KMS-11 (cell line): Measurements from ENCODE around the gene LYRM9.

ENCODE experiments used
- H2AFZ ChIP-seq: fragments of 200-600 bp; sonication (generic); 2 replicates; pipeline ENCODE4 v1.6.1; 2016; ENCODE audit warnings: antibody characterized with exemption, mixed run types, low read depth
- H3K27ac ChIP-seq: fragments of 200-600 bp; sonication (generic); 2 replicates; pipeline ENCODE4 v1.6.1; 2016; ENCODE audit warnings: mild to moderate bottlenecking, mixed run types
- H3K27me3 ChIP-seq: fragments of 200-600 bp; sonication (generic); 2 replicates; pipeline ENCODE4 v1.6.1; 2017; ENCODE audit warnings: mild to moderate bottlenecking, low read depth, mixed run types, moderate library complexity; ENCODE audit not compliant: insufficient read depth
- H3K36me3 ChIP-seq: fragments of 200-600 bp; sonication (generic); 2 replicates; pipeline ENCODE4 v1.6.1; 2017; ENCODE audit warnings: mild to moderate bottlenecking, mixed run types; ENCODE audit not compliant: insufficient read depth
- H3K4me1 ChIP-seq: fragments of 200-600 bp; sonication (generic); 2 replicates; pipeline ENCODE4 v1.6.1; 2016; ENCODE audit warnings: mild to moderate bottlenecking, low read depth, mixed run types; ENCODE audit not compliant: poor library complexity, severe bottlenecking
- H3K4me2 ChIP-seq: fragments of 200-600 bp; sonication (generic); 2 replicates; pipeline ENCODE4 v1.7.0; 2016; ENCODE audit warnings: mild to moderate bottlenecking, mixed run types
- H3K4me3 ChIP-seq: fragments of 200-600 bp; sonication (generic); IDR thresholded peaks from 2 replicates; pipeline ENCODE4 v1.6.1; 2017; ENCODE audit warnings: low read depth, low read length, mixed read lengths; ENCODE audit not compliant: insufficient read depth
- H3K79me2 ChIP-seq: fragments of 200-600 bp; sonication (generic); 2 replicates; pipeline ENCODE4 v1.6.1; 2016; ENCODE audit warnings: low read depth, mixed run types; ENCODE audit not compliant: insufficient read depth
- H3K9ac ChIP-seq: fragments of 200-600 bp; sonication (generic); 2 replicates; pipeline ENCODE4 v1.6.1; 2016; ENCODE audit warnings: mild to moderate bottlenecking, mixed run types
- H4K20me1 ChIP-seq: fragments of 200-600 bp; sonication (generic); 2 replicates; pipeline ENCODE4 v1.6.1; 2016; ENCODE audit warnings: mild to moderate bottlenecking, mixed run types; ENCODE audit not compliant: insufficient read depth
- CTCF ChIP-seq: fragments of 200-600 bp; sonication (generic); conservative IDR thresholded peaks from 2 replicates; pipeline ENCODE4 v1.6.1; 2017; ENCODE audit warnings: low read depth, mild to moderate bottlenecking, antibody characterized with exemption, low read length, moderate library complexity, mixed read lengths

LYRM9 gene

GRCh38 chr17:27898096-27898495 is 4.9 kb upstream of the LYRM9 start:
- no peak overlapping the region for H3K27ac ChIP-seq
- H3K36me3 ChIP-seq = no peaks in the 10 kb centered on the region
- no peak overlapping the region for H2AFZ ChIP-seq
- no peaks in the 10 kb centered on the region for H3K27me3 ChIP-seq
- H3K79me2 ChIP-seq = no peaks in the 10 kb centered on the region
- no peak overlapping the region for H3K4me3 ChIP-seq
- no peak overlapping the region for H3K9ac ChIP-seq
- no peak for TF ChIP-seq CTCF
- no peak overlapping the region for H3K4me2 ChIP-seq
- no peaks in the 10 kb centered on the region for H3K4me1 ChIP-seq
- H4K20me1 ChIP-seq = no peaks in the 10 kb centered on the region

GRCh38 chr17:27896701-27897100 is 3.5 kb upstream of the LYRM9 start:
- H3K79me2 ChIP-seq = no peaks in the 10 kb centered on the region
- H3K4me1 ChIP-seq = no peaks in the 10 kb centered on the region
- no peak for TF ChIP-seq CTCF
- H2AFZ ChIP-seq = no peak overlapping the region
- no peaks in the 10 kb centered on the region for H3K27me3 ChIP-seq
- no peak overlapping the region for H3K4me3 ChIP-seq
- no peaks in the 10 kb centered on the region for H3K36me3 ChIP-seq
- H3K27ac ChIP-seq = no peak overlapping the region
- H4K20me1 ChIP-seq = no peaks in the 10 kb centered on the region
- H3K4me2 ChIP-seq = no peak overlapping the region
- H3K9ac ChIP-seq = no peak overlapping the region

- Histone ChIP-seq H3K79me2 (no peaks in the 10 kb centered on the region), H3K27me3 (no peaks in the 10 kb centered on the region), H3K9ac (no peak overlapping the region), H4K20me1 (no peaks in the 10 kb centered on the region), H3K36me3 (no peaks in the 10 kb centered on the region), H2AFZ (no peak overlapping the region), H3K4me1 (no peaks in the 10 kb centered on the region), H3K4me3 (no peak overlapping the region), H3K4me2 (no peak overlapping the region), H3K27ac (no peak overlapping the region)
- TF ChIP-seq CTCF = no peak
Measured at GRCh38 chr17:27895940-27896535, 2.9 kb upstream of the LYRM9 start.

- Histone ChIP-seq H2AFZ (no peak overlapping the region), H3K36me3 (no peaks in the 10 kb centered on the region), H3K4me1 (no peaks in the 10 kb centered on the region), H3K4me3 (no peak overlapping the region), H4K20me1 (no peaks in the 10 kb centered on the region), H3K27ac (no peak overlapping the region), H3K9ac (no peak overlapping the region), H3K79me2 (no peaks in the 10 kb centered on the region), H3K27me3 (no peaks in the 10 kb centered on the region), H3K4me2 (no peak overlapping the region)
- no peak for TF ChIP-seq CTCF
Measured at GRCh38 chr17:27895123-27895895, 2.1 kb upstream of the LYRM9 start.
